H1 (cell line): Measurements from ENCODE around the gene KANSL1L. TPM values are rescaled to one million over a fixed set of nuclear protein-coding genes. Genes with fewer than 3 reads are reported as not detected.

Experiments
- CHD7 ChIP-seq: fragments of 300-600 bp; sonication (generic); IDR thresholded peaks from 2 replicates; pipeline ENCODE4 v1.7.1; 2012; ENCODE audit warnings: low read length, moderate library complexity, mild to moderate bottlenecking, inconsistent platforms; ENCODE audit not compliant: insufficient replicate concordance
- CTBP2 ChIP-seq: IDR thresholded peaks from 2 replicates; pipeline ENCODE4 v1.7.0; 2011; ENCODE audit warnings: borderline replicate concordance, mild to moderate bottlenecking, moderate library complexity, mixed read lengths, low read length; ENCODE audit not compliant: insufficient read depth, insufficient read length
- EZH2 ChIP-seq: fragments of 200-600 bp; sonication (generic); IDR thresholded peaks from 2 replicates; pipeline ENCODE4 v1.7.1; 2012; ENCODE audit warnings: low read depth, mild to moderate bottlenecking, moderate library complexity, low read length, inconsistent platforms; ENCODE audit not compliant: severe bottlenecking
- RBBP5 ChIP-seq: IDR thresholded peaks from 2 replicates; pipeline ENCODE4 v1.7.1; 2012; ENCODE audit warnings: low read depth, mild to moderate bottlenecking, inconsistent platforms, low read length, moderate library complexity, borderline replicate concordance
- TAF1 ChIP-seq: IDR thresholded peaks from 2 replicates; pipeline ENCODE4 v1.6.1; 2011; ENCODE audit warnings: mild to moderate bottlenecking, low read depth, low read length
- polyA plus RNA-seq, 7 experiments: library from polyadenylated mRNA; depleted of rRNA in 3 of 7; stranded (reverse) in 5 of 7; unstranded in 2 of 7; fragments of >200 nt in 5 of 7; fragments of 200-250 nt in 2 of 7; gene quantifications; 1 replicate in 5 of 7; 2 replicates in 1 of 7; 4 replicates in 1 of 7; pipeline versions ENCODE4 v1.2.1 to v1.2.3, GENCODE V29; 2011 to 2013; ENCODE audit warnings: missing spikeins in 2 of 7, mixed read lengths in 2 of 7
- total RNA-seq: library from RNA; stranded (reverse); fragmentation: NEBNext Ultra II Directional; extraction: Animal tissue kit (Norgen Biotek cat#: 25700); gene quantifications from 2 replicates; pipeline ENCODE4 v1.2.1, GENCODE V29; 2021

The KANSL1L gene
- total and polyA plus RNA-seq, 2 of the 8 experiments (the other 6 are each of a cell fraction or from before 2014, with no cell fraction given): 5.4 to 17.2 TPM

- no peak for TF ChIP-seq CHD7
- no peak for TF ChIP-seq EZH2
- no peak for TF ChIP-seq CTBP2
- TF ChIP-seq TAF1: no peak
- TF ChIP-seq RBBP5: no peak
Observed at GRCh38 chr2:210197720-210198119, 26.5 kb upstream of the KANSL1L start (continued).
